Occipital lobe (tissue), 2 donors: ENCODE measurements around the gene CHRND. TPM values are rescaled to one million over a fixed set of nuclear protein-coding genes. Genes with fewer than 3 reads are reported as not detected.
"Not testable (repeated sequence)": the region's sequence is repeated elsewhere in the genome, so short reads cannot be mapped to it uniquely, and the experiment has no call there.

Experiments
- DNase-seq: peaks from one replicate; lab custom pipeline; 2025; lab: John Stamatoyannopoulos, UW
- total RNA-seq: library from RNA; depleted of rRNA; stranded (reverse); fragments of >200 nt; gene quantifications from one replicate; pipeline ENCODE4 v1.2.3, GENCODE V29; 2014

The CHRND gene
- total RNA-seq, 1 donor from 2014 or later = not detected

GRCh38 chr2:232541961-232542714 lies 16.2 kb downstream of the CHRND start:
- DNase-seq = no peak

GRCh38 chr2:232542715-232543467 lies 16.9 kb downstream of the CHRND start:
- DNase-seq = no peak

GRCh38 chr2:232543491-232543890 lies 17.5 kb downstream of the CHRND start:
- DNase-seq = no peak

- DNase-seq = no peak
These were observed 18.1 kb downstream of the CHRND start for GRCh38 chr2:232543928-232544631.

- DNase-seq = no peak
These were observed 18.7 kb downstream of the CHRND start for GRCh38 chr2:232544674-232545073.

GRCh38 chr2:232545511-232546375 lies 19.8 kb downstream of the CHRND start:
- no peak for DNase-seq

- DNase-seq = no peak
These were observed 22.0 kb downstream of the CHRND start for GRCh38 chr2:232547991-232548390.

GRCh38 chr2:232549655-232550353 lies 23.8 kb downstream of the CHRND start:
- DNase-seq = no peak

- DNase-seq = peak; percentile 93
These were observed 24.6 kb downstream of the CHRND start, which contains the start of the genes EIF4E2 and TIGD1 for GRCh38 chr2:232550354-232551249. Gene EIF4E2 (plus strand): TSS chr2:232550689. CDS start chr2:232550725, 36 bp downstream. Gene TIGD1 (minus strand): TSS chr2:232550557. CDS start chr2:232549882, 675 bp downstream.

- no peak for DNase-seq
These were observed 25.3 kb downstream of the CHRND start for GRCh38 chr2:232551250-232551638.

- no peak for DNase-seq
These were observed 25.8 kb downstream of the CHRND start for GRCh38 chr2:232551776-232552175.

- DNase-seq = no peak
These were observed 30.5 kb downstream of the CHRND start for GRCh38 chr2:232556426-232556825.

GRCh38 chr2:232562515-232563151 lies 36.7 kb downstream of the CHRND start:
- no peak for DNase-seq

- DNase-seq = no peak
These were observed 37.6 kb downstream of the CHRND start for GRCh38 chr2:232563580-232563979.

GRCh38 chr2:232567721-232568120 lies 41.8 kb downstream of the CHRND start:
- no peak for DNase-seq

- no peak for DNase-seq
These were observed 42.2 kb downstream of the CHRND start for GRCh38 chr2:232568161-232568560.

- no peak for DNase-seq
These were observed 43.6 kb downstream of the CHRND start for GRCh38 chr2:232569541-232569940.

- not testable (repeated sequence) for DNase-seq
These were observed 44.5 kb downstream of the CHRND start for GRCh38 chr2:232570481-232570880.

- DNase-seq = no peak
These were observed 45.1 kb downstream of the CHRND start for GRCh38 chr2:232571026-232571474.
